AG04450 (cell line): ENCODE data around the gene SCAI. TPM values are rescaled to one million over a fixed set of nuclear protein-coding genes. Genes with fewer than 3 reads are reported as not detected.

Experiments used
- CTCF ChIA-PET: fragments of 300-600, 350-600 bp; formaldehyde crosslinking; extraction: SDS; loops from one replicate; lab custom pipeline; 2022; ENCODE audit warnings: antibody characterized with exemption, inconsistent platforms; lab: Charles Lee
- POLR2A ChIA-PET: fragments of 350-600 bp; formaldehyde crosslinking; extraction: SDS; loops from one replicate; lab custom pipeline; 2021; ENCODE audit warnings: antibody characterized with exemption, inconsistent platforms; lab: Yijun Ruan, JAX
- DNase-seq: peaks from one replicate; pipeline ENCODE4 v3.0.0-alpha.2; 2011; ENCODE audit warnings: low read depth, low spot score
- H3K27ac ChIP-seq: one replicate; pipeline ENCODE4 v1.5.1; 2012; ENCODE audit warnings: low read depth, low read length, control low read depth
- H3K27me3 ChIP-seq: one replicate; pipeline ENCODE4 v1.6.0; 2012; ENCODE audit warnings: low read length; ENCODE audit not compliant: control insufficient read depth, insufficient read depth
- H3K4me3 ChIP-seq: 2 replicates; pipeline ENCODE4 v1.5.1; 2011; ENCODE audit warnings: mild to moderate bottlenecking, low read depth, low read length, control low read depth
- H3K9me3 ChIP-seq: 2 replicates; pipeline ENCODE4 v1.5.1; 2012; ENCODE audit warnings: low read length; ENCODE audit not compliant: control insufficient read depth, insufficient read depth
- polyA plus RNA-seq: library from polyadenylated mRNA; depleted of rRNA; stranded (reverse); fragments of >200 nt; gene quantifications from 2 replicates; pipeline ENCODE4 v1.2.3, GENCODE V29; 2011
- TF ChIP-seq, protein P1 (sequence below): IDR thresholded peaks from 2 replicates; pipeline ENCODE4 v1.5.1; 2011; ENCODE audit warnings: low read depth, low read length, control low read depth, inconsistent platforms

The SCAI gene
- polyA plus RNA-seq, 1 experiment: 13.9 TPM

DNA sequence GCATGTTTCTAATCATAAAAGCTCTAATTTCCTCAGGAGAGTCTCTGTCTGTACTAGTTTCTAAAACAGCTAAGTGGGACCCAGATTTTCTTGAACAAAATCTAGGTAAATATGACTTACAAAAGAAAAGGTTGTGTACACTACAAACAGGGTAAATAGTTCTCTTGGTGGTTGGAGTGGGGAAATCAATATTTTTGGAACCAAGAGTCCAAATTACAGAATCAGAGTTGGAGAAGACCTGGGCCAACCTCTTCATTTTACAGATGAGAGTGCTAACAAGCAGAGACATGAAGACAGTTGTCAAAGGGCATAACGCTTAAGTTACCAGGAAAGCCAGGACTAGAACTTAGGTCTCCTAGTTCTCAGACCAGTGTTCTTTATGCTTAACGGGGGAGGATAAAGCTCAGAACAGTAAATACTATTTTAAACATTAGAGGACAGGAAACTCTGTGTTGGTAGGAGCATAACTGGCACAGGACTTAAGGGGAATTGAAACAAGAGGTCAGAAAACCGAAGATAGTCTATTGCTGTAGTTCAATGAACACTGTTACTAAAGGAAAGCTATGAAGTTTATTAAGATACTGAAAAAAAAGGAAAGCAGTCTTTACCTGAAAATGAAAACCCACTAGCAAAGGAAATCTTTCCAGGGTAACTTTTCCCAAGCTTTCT is 193.1 kb downstream of the SCAI start:
- Histone ChIP-seq H3K27ac (no peak overlapping the region), H3K4me3 (no peak overlapping the region), H3K9me3 (no peaks in the 10 kb centered on the region), H3K27me3 (no peaks in the 10 kb centered on the region)
- TF ChIP-seq, protein P1, sequence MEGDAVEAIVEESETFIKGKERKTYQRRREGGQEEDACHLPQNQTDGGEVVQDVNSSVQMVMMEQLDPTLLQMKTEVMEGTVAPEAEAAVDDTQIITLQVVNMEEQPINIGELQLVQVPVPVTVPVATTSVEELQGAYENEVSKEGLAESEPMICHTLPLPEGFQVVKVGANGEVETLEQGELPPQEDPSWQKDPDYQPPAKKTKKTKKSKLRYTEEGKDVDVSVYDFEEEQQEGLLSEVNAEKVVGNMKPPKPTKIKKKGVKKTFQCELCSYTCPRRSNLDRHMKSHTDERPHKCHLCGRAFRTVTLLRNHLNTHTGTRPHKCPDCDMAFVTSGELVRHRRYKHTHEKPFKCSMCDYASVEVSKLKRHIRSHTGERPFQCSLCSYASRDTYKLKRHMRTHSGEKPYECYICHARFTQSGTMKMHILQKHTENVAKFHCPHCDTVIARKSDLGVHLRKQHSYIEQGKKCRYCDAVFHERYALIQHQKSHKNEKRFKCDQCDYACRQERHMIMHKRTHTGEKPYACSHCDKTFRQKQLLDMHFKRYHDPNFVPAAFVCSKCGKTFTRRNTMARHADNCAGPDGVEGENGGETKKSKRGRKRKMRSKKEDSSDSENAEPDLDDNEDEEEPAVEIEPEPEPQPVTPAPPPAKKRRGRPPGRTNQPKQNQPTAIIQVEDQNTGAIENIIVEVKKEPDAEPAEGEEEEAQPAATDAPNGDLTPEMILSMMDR: no peak
- POLR2A ChIA-PET: no interaction called here
- CTCF ChIA-PET: interaction anchor here (0.5 kb wide), 1 partner anchor 367 kb away, joined by 3 read pairs; no protein-coding TSS in a partner anchor
- DNase-seq: no peak

DNA sequence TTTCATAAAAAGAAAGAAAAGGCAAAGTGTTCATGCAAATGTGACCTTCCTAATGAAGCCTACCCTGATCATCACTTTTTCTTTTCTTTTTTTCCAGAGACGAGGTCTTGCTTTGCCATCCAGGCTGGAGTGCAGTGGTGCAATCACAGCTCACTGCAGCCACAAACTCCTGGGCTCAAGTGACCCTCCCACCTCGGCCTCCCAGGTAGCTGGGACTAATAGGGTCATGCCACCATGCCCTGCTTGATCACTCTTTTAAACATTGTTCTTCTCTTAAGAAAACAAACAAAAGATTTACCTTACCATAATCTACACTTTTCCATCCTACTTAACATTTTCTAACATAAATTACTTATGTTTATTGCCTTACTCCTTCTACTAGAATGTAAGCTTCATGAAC is 193.9 kb downstream of the SCAI start:
- TF ChIP-seq, protein P1: no peak
- H3K9me3 ChIP-seq: no peaks in the 10 kb centered on the region
- POLR2A ChIA-PET: no interaction called here
- H3K27ac ChIP-seq: no peak overlapping the region
- H3K4me3 ChIP-seq: no peak overlapping the region
- DNase-seq: no peak
- CTCF ChIA-PET: no interaction called here
- H3K27me3 ChIP-seq: no peaks in the 10 kb centered on the region

DNA sequence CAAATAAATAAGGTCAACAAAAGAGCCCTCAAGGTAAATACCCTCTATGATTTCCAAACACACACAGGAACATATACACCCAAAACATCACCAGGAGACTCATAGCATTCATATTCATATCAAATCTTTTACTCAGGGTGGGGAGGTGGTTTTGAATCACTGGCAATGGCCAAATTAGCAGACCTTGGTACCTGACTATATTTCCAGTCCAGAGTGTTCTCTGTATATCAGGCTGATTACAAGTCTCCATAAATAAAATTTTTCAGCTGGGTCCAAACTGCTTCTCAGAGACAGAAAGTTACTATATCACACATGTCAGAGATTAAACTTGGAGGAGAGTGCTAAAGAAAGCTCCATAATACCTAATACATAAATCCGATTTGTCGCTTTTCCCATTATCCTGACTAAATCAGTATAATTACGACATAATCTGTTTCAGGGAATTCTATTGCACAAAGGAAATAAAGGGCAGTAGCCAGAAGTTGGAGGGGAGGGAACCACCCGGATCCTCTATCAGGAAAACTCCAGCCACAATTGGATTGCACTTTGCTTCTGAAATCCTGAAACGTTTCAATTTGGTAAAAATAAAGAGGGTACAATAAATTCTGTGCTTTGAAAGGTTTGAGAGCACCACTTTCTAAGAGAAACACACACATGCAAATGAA is 195.5 kb downstream of the SCAI start:
- no peaks in the 10 kb centered on the region for H3K9me3 ChIP-seq
- H3K4me3 ChIP-seq: no peak overlapping the region
- TF ChIP-seq, protein P1: no peak
- no peak overlapping the region for H3K27ac ChIP-seq
- DNase-seq: no peak
- ChIA-PET CTCF (no interaction called here), POLR2A (no interaction called here)
- no peaks in the 10 kb centered on the region for H3K27me3 ChIP-seq

DNA sequence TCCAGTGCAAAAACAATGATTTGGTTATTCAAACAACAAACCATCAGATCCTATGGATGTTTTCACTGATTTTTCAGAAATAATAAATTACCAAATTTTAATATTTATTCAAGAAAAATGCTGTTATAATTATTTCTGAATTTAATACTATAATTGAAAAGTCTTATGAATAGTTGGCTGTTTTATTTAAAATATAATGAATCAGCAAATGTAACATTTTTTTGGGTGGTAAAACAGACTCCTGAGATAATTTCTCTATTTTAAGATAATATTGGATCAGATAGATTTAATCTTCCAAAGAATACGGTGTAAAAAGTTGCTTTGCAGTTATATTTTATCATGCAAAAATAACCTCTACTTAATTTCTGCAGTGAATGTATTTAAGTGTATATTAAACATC is 197.2 kb downstream of the SCAI start:
- CTCF ChIA-PET: no interaction called here
- Histone ChIP-seq H3K4me3 (no peak overlapping the region), H3K9me3 (no peaks in the 10 kb centered on the region), H3K27ac (no peak overlapping the region), H3K27me3 (no peaks in the 10 kb centered on the region)
- DNase-seq: no peak
- TF ChIP-seq, protein P1: no peak
- POLR2A ChIA-PET: no interaction called here
